Cortex of kidney (tissue), 1 donor: ENCODE measurements around the gene ANKRD30B.
"Not testable (repeated sequence)": the region's sequence is repeated elsewhere in the genome, so short reads cannot be mapped to it uniquely, and the experiment has no call there.

Experiments
- DNase-seq: peaks from one replicate; lab custom pipeline; 2025; lab: John Stamatoyannopoulos, UW

ANKRD30B gene, protein sequence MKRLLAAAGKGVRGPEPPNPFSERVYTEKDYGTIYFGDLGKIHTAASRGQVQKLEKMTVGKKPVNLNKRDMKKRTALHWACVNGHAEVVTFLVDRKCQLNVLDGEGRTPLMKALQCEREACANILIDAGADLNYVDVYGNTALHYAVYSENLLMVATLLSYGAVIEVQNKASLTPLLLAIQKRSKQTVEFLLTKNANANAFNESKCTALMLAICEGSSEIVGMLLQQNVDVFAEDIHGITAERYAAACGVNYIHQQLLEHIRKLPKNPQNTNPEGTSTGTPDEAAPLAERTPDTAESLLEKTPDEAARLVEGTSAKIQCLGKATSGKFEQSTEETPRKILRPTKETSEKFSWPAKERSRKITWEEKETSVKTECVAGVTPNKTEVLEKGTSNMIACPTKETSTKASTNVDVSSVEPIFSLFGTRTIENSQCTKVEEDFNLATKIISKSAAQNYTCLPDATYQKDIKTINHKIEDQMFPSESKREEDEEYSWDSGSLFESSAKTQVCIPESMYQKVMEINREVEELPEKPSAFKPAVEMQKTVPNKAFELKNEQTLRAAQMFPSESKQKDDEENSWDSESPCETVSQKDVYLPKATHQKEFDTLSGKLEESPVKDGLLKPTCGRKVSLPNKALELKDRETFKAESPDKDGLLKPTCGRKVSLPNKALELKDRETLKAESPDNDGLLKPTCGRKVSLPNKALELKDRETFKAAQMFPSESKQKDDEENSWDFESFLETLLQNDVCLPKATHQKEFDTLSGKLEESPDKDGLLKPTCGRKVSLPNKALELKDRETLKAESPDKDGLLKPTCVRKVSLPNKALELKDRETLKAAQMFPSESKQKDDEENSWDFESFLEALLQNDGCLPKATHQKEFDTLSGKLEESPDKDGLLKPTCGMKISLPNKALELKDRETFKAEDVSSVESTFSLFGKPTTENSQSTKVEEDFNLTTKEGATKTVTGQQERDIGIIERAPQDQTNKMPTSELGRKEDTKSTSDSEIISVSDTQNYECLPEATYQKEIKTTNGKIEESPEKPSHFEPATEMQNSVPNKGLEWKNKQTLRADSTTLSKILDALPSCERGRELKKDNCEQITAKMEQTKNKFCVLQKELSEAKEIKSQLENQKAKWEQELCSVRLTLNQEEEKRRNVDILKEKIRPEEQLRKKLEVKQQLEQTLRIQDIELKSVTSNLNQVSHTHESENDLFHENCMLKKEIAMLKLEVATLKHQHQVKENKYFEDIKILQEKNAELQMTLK (N-terminal part only)

DNA sequence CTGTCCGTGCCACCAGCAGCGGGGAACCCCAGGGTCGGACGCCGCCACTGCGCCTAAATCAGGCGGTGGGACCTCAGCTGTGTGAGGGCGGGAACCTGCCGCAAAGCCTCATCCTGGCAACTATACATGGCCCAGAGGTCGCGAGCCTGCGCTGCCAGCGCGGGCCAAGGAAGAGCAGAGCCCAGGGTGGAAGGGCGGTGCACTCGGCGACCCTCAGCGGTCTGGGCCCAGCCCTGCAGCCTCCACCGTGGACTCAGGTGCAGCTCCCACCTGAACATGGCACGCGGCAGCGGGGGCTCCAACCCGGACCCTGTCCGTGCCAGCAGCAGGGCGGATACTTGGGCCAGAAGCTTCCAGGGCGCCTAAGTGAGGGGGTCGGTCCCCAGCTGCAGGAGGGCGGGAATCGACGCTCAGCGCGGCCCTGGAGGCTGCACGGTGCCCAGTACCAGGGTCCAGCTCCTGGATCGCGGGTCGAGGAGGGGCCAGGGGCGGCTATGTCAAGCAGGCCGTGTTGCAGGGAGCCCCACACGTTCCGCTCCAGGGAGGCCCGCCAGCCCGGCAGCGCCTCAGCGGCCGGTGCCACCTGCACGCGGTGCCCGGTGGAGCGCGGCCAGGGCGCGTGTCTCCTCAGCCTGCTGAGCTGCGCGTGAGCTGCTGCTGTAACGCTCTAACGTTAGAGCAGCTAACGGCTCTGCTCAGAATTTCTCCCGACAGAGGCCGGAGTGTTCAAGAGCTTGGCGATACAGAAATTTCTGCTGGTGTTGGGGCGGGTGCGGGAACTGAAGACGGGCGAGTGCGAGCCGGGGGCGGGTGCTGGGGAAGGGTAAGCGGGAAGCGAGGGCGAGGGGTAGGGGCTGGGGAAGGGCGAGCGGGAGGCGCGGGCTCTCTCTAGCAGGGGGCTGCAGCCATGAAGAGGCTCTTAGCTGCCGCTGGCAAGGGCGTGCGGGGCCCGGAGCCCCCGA lies at the start of gene ANKRD30B:
Gene ANKRD30B (plus strand): TSS at position 660 of the 962 bp plus-strand sequence. CDS start 248 bp downstream, at position 908.
- DNase-seq: no peak

DNA sequence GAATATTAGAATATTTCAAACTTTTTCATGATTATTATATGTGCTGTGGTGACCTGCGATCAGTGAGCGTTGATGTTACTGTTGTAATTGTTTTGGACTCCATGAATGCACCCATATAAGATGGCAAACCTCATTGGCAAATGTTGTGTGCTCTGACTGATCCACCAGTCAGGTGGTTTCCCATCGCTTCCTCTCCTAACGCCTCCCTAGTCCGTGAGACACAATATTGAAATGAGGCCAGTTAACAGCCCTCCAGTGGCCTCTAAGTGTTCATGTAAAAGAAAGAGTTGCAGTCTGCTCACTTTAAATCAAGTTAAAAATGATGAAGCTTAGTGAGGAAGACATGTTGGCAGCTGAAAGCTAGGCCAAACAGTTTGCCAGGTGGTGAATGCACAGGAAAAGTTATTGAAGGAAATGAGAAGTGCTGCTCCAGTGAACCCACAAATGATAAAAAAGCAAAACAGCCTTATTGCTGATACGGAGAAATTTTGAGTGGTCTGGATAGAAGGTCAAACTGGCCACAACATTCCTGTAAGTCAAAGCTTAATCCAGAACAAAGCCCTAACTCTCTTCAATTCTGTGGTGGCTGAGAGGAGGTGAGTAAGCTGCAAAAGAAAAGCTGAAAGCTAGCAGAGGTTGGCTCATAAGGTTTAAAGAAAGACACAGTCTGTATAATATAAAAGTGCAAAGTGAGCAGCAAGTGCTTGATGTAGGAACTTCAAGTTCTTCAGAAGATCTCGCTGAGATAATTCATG lies 46.5 kb upstream of the ANKRD30B start:
- not testable (repeated sequence) for DNase-seq

DNA sequence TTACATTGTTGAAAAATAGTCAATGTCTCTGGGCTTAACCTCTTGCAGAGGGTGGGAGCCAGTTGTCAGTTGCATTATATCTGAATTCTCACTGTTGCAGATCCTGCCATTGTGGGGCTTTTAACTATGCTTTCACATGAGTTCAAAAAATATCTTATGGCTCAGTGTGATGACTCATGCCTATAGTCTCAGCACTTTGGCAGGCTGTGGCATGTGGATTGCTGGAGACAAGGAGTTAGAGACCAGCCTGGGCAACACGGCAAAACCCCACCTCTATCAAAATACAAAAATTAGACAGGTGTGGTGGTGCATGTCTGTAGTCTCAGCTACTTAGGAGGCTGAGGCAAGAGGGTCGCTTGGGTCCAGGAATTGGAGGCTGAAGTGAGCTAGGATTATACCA lies 38.2 kb upstream of the ANKRD30B start:
- DNase-seq: not testable (repeated sequence)

DNA sequence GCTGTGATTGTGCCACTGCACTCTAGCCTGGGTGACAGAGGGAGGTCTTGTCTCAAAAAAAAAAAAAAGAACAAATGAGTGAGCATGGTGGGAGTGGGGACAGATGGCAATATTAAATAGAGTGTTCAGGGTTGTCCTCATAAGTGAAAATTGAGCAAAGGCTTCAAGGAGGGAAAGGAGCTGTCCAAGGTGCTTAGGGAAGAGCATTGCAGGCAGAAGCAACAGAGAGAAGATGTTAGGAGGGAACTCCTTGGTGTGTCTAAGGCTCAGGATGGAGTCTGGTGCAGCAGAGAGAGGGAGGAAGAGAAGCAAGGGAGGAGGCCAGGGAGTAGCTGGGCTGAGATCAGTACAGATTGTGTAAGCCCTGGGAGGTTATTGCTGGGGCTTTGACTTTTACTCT lies 26.4 kb upstream of the ANKRD30B start:
- not testable (repeated sequence) for DNase-seq

DNA sequence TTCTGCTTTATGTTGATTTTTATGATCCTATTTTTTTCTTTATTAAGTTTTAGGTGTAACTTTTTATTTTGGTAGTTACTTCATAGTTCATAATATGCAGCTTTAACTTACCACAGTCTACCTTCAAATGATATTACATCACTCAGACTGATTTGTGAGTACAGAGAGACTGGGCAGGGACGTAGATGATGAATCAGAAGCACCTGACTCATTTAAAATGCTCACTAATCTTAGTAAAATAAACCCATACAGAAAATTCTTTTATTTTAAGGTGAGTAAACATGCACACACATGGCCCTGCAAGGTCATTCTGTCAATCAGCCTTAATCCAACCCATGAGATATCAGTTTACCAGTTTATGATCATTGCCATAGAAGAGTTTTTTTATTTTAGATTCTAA lies 8.9 kb upstream of the ANKRD30B start:
- DNase-seq: not testable (repeated sequence)

DNA sequence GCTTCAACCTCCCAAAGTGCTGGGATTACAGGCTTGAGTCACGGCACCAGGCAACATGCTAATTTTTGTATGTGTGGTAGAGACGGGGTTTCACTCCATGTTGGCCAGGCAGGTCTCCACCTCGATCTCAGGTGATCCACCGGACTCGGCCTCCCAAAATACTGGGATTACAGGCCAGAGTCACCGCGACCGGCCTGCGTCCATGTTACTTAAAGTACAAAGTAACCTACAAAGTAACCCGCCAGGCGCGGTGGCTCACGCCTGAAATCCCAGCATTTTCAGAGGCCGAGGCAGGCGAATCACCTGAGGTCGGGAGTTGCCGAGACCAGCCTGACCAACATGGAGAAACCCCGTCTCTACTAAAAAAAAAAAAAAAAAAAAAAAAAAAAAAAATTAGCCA lies 1.1 kb upstream of the ANKRD30B start:
- no peak for DNase-seq

DNA sequence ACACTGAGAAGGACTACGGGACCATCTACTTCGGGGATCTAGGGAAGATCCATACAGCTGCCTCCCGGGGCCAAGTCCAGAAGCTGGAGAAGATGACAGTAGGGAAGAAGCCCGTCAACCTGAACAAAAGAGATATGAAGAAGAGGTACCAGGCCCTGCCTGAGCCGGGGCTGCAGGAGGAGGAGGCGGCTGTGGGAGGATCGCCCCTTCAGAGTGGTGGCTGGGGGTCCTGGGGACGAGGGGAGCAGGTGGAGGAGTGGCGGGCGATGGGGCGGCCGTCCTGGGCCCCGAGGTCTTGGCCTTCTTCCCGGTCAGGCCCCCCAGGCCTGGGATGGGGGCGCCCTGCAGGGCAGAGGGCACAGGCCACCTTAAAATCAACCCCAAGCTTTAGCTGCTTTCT lies 524 bp downstream of the ANKRD30B start:
- no peak for DNase-seq

DNA sequence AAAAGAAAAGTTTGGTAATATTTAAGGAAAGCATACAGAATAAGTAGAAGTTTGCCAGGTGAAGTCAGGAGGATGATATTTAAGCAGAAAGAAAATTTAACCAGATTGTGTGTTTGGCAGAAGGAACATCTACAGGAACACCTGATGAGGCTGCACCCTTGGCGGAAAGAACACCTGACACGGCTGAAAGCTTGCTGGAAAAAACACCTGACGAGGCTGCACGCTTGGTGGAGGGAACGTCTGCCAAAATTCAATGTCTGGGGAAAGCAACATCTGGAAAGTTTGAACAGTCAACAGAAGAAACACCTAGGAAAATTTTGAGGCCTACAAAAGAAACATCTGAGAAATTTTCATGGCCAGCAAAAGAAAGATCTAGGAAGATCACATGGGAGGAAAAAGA lies 15.6 kb downstream of the ANKRD30B start:
- not testable (repeated sequence) for DNase-seq

DNA sequence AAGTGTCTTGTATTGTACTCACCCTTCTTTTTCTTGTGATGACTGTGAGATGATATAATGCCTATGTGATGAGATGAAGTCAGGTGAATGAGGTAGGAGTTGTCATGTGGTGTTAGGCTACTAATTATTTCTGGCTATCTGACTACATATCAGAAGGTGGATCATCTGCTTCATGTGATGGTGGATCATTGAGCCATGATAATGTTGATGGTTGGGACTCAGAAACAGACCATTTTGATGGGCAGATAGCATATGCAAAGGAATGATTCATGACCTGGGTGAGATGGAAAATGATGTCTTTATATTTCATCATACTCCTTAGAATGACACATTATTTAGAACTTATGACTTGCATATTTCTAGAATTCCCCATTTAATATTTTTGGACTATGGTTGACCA lies 19.5 kb downstream of the ANKRD30B start:
- DNase-seq: no peak

DNA sequence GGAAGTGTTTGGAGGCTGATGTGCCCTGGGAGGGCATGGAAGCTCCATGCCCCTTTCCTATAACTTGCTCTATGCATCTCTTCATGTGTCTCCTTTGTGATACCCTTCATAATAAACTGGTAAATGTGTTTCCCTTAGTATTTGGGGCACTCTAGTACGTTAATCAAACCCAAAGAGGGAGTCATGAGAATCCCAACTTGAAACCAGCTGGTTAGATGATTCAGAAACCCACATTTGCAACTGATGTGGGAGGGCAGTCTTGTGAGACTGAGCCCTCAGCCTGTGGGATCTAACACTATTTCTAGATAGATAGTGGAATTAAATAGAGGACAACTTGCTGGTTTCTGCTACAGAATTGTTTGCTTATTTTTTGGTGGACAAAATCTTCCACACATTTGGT lies 20.3 kb downstream of the ANKRD30B start:
- DNase-seq: no peak

DNA sequence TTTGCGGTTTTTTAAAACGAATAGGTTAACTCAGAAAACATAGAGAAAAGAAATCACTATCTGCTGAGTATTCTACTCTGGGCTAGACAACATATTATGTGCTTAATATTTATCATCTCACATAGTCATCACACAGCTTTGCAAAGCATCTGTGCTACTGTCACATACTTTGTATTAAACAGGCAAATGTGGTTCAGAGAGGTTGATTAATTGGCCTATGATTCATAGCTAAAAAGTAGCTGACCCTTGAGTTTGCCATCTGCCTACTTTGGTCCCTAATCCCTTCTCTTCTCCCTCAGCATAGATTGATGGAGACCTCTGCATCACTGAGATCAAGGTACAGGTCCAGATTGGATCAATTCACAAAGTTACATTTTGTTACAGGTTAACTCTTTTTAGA lies 21.4 kb downstream of the ANKRD30B start:
- DNase-seq: no peak

DNA sequence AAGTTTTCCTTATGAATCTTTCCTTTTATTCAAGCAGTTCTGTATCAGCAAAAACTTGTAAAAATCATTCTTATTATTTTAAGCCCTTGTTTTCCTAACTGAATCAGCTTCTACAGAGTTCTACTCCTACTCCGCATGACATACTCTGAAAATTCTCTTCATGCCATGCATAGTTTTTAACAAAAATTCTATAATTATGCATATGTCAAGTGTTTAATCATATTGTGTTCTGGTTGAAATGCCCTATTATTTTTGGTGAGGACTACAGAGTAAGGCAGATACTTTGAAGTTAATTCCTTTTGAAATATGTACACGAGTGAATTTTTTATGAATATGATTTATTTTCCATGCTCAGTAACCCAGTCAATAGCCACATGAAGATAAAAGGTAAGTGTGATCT lies 28.8 kb downstream of the ANKRD30B start:
- no peak for DNase-seq

DNA sequence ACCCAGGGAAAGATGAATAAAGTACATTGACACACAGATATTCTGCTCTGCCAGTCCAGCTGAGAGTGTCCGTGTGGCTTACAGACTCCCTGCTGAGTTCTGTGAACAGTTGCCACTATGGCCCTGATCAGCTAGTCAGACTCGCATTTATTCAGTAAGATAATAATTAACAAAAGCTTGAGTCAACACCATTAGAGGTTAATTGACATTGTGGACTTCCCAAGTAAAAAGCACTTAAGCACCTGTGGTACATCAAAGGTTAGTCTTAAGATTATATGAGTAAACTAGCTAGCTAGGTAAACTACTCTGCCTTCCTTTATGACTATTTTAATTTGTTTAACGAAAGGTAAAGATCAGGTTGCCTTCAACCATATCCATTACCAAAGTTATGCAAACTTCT lies 33.7 kb downstream of the ANKRD30B start:
- DNase-seq: no peak

DNA sequence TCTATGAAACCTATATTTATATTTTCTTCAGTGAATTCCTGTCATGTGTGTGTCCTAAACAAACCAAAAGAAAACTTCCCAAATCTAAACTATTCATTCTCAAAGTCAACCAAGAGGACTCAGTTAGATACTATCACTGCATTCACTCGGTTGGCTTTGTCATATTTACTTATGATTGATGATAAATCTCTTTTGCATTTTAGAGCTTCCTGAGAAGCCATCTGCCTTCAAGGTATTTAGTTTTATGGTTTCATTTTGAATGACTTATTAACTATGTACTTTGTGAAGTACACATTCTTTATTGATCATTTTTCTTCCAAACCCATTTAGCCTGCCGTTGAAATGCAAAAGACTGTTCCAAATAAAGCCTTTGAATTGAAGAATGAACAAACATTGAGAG lies 36.2 kb downstream of the ANKRD30B start:
- no peak for DNase-seq

DNA sequence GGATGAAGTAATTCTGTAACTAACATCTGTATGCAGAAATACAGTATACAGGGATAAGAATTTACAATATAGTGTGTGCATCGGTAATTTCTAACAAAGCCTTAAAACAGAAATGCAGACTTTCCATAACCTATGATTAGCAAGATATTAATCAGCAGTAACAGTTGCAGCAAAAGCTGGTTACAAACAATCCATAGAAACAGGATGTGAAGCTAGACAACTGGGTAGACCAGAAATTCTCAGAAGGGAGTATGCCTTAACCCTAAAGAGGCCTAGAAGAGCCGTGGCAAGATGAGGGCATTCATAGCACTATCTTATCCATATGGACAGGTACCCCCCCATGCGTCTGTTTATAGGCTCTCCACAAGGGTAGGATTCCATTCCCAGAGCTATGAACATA lies 48.9 kb downstream of the ANKRD30B start:
- not testable (repeated sequence) for DNase-seq

DNA sequence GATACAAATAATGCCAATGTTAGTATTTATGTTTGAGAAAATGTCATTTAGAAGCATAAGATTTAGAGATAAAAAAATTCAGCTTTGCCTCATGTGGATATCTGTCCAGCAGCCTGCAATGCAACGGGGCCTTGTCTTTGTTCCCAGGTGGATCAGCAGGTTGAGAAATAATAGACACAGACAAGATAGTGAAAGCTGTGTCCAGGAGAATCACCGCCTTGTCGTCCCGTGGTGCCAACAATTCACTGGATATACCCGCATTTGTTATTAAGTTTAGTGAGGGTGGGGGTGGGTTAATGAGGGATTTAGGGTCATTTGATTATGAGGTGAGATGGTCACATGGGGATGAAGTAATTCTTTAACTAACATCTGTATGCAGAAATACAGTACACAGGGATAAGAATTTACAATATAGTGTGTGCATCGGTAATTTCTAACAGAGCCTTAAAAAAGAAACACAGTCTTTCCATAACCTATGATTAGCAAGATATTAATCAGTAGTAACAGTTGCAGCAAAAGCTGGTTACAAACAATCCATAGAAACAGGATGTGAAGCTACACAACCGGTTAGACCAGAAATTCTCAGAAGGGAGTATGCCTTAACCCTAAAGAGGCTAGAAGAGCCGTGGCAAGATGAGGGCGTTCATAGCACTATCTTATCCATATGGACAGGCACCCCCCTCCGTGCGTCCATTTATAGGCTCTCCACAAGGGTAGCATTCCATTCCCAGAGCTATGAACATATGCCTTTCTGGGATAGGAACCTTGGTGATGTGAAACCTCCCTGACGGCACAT lies 50.2 kb downstream of the ANKRD30B start:
- DNase-seq: not testable (repeated sequence)

DNA sequence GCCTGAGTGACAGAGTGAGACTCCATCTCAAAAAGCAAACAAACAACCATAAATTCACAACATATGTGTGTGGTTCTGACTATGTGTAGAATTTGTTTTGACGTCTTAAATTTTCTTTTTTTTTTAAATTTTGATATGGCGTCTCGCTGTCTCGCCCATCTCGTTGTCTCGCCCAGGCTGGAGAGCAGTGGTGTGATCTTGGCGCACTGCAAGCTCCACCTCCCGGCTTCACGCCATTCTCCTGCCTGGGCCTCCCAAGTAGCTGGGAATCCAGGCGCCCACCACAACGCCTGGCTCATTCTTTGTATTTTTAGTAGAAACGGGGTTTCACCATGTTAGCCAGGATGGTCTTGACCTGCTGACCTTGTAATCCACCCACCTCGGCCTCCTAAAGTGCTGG lies 63.1 kb downstream of the ANKRD30B start:
- DNase-seq: not testable (repeated sequence)

DNA sequence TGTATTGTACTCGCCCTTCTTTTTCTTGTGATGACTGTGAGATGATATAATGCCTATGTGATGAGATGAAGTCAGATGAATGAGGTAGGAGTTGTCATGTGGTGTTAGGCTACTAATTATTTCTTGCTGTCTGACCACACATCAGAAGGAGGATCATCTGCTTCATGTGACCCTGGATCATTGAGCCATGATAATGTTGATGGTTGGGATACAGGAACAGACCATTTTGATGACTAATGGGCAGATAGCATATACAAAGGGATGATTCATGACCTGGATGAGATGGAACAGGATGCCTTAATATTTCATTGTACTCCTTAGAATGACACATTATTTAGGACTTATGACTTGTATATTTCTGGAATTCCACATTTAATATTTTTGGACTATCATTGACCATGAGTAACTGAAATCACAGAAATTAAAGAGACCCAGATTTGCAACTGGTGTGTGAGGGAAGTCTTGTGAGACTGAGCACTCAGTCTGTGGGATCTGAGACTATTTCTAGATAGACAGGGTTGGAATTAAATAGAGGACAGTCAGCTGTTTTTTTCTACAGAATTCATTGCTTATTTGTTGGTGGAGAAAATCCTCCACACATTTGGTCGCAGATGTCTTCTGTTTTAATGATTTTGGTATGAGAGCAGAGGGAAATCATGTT lies 79.1 kb downstream of the ANKRD30B start:
- DNase-seq: not testable (repeated sequence)

DNA sequence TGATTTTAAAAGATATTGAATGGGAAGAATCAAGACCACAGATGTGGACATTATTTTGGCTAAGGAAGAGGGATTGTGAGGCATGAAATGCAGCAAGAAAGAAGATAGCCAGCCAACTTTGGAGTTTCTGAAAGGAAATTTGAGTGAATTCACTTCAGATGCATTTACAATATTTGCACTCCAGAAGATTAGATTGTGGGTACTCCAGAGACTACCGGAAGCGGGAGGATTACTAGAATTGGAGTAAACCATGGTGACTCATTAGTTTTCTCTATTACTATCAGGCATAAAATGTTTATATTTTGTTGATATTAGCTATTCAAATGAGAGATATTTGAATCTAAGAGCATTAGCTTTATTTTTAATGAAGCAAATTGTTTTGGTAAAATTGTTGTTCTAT lies 93.6 kb downstream of the ANKRD30B start:
- not testable (repeated sequence) for DNase-seq
